Keratinocyte (primary cell): Measurements from ENCODE around the gene FKBP5. TPM values are rescaled to one million over a fixed set of nuclear protein-coding genes. Genes with fewer than 3 reads are reported as not detected.

ENCODE experiments used
- DNase-seq: peaks from one replicate; pipeline ENCODE4 v3.0.0-alpha.2; 2011; ENCODE audit warnings: low read depth, missing footprints, low spot score
- FAIRE-seq: peaks from 2 replicates; lab custom pipeline; 2011; peaks lifted over from hg19 to GRCh38; lab: Jason Lieb, UNC
- H2AFZ ChIP-seq: 2 replicates; pipeline ENCODE4 v1.6.0; 2012; ENCODE audit warnings: low read length, control low read depth, inconsistent platforms; ENCODE audit not compliant: control insufficient read depth
- H3K27ac ChIP-seq: 2 replicates; pipeline ENCODE4 v1.5.1; 2011; ENCODE audit warnings: low read length; ENCODE audit not compliant: control insufficient read depth, insufficient read depth
- H3K27me3 ChIP-seq: 3 replicates; pipeline ENCODE4 v1.6.0; 2011; ENCODE audit warnings: low read length; ENCODE audit not compliant: control insufficient read depth, insufficient read depth; ENCODE audit errors: extremely low read depth
- H3K36me3 ChIP-seq, 2 experiments: 2 replicates in 1 of 2; 3 replicates in 1 of 2; pipeline ENCODE4 v1.5.1; 2011; ENCODE audit warnings: low read length in 2 of 2, mild to moderate bottlenecking in 1 of 2; ENCODE audit not compliant: control insufficient read depth in 2 of 2, insufficient read depth in 2 of 2; ENCODE audit errors: extremely low read depth in 1 of 2
- H3K4me1 ChIP-seq: 3 replicates; pipeline ENCODE4 v1.5.1; 2011; ENCODE audit warnings: low read length; ENCODE audit not compliant: control insufficient read depth, insufficient read depth; ENCODE audit errors: extremely low read depth
- H3K4me2 ChIP-seq: 3 replicates; pipeline ENCODE4 v1.6.0; 2011; ENCODE audit warnings: low read depth, low read length; ENCODE audit not compliant: control insufficient read depth, insufficient read depth; ENCODE audit errors: extremely low read depth
- H3K4me3 ChIP-seq, 3 experiments: fragments of 200-600 bp in 1 of 3; sonication (generic) in 1 of 3; 2 replicates in 2 of 3; 3 replicates in 1 of 3; pipeline ENCODE4 v1.5.1; 2011 to 2016; ENCODE audit warnings: low read length in 3 of 3, mild to moderate bottlenecking in 3 of 3, control low read depth in 2 of 3, inconsistent platforms in 1 of 3, low read depth in 1 of 3, mixed read lengths in 1 of 3, mixed run types in 1 of 3, moderate library complexity in 1 of 3; ENCODE audit not compliant: control insufficient read depth in 2 of 3, insufficient read depth in 2 of 3; ENCODE audit errors: extremely low read depth in 1 of 3
- H3K79me2 ChIP-seq: 2 replicates; pipeline ENCODE4 v1.6.0; 2012; ENCODE audit warnings: low read length; ENCODE audit not compliant: control insufficient read depth, insufficient read depth
- H3K9ac ChIP-seq: 3 replicates; pipeline ENCODE4 v1.6.0; 2011; ENCODE audit warnings: low read length; ENCODE audit not compliant: control insufficient read depth, insufficient read depth; ENCODE audit errors: extremely low read depth
- H3K9me1 ChIP-seq: 3 replicates; pipeline ENCODE4 v1.6.0; 2011; ENCODE audit warnings: low read length; ENCODE audit not compliant: control insufficient read depth, insufficient read depth; ENCODE audit errors: extremely low read depth
- H3K9me3 ChIP-seq: 2 replicates; pipeline ENCODE4 v1.5.1; 2012; ENCODE audit warnings: low read depth, low read length; ENCODE audit not compliant: control insufficient read depth
- H4K20me1 ChIP-seq: 3 replicates; pipeline ENCODE4 v1.6.0; 2011; ENCODE audit warnings: low read length; ENCODE audit not compliant: control insufficient read depth, insufficient read depth; ENCODE audit errors: extremely low read depth
- EZH2 ChIP-seq: IDR thresholded peaks from one replicate; pipeline ENCODE4 v1.6.1; 2012; ENCODE audit warnings: inconsistent platforms, mild to moderate bottlenecking, low read length, moderate library complexity
- dilution Hi-C: fragments of 300-500 bp; cut with MboI; formaldehyde crosslinking; loops from one replicate; pipeline ENCODE4 v1.7.0; 2020; ENCODE audit warnings: low sequenced_read_pairs; ENCODE audit not compliant: extremely low pct_ligation_motif_present
- polyA plus RNA-seq, 5 experiments: library from polyadenylated mRNA; depleted of rRNA in 3 of 5; stranded (reverse) in 3 of 5; stranded (forward) in 1 of 5; unstranded in 1 of 5; fragments of >200 nt; gene quantifications; 1 replicate in 1 of 5; 2 replicates in 3 of 5; 3 replicates in 1 of 5; pipeline versions ENCODE4 v1.2.1 to v1.2.3, GENCODE V29; 2011 to 2012; ENCODE audit warnings: missing spikeins in 2 of 5, low read depth in 1 of 5, low replicate concordance in 1 of 5
- TF ChIP-seq, protein P1 (sequence below), 3 experiments: IDR thresholded peaks in 1 of 3; conservative IDR thresholded peaks in 1 of 3; optimal IDR thresholded peaks in 1 of 3; 2 replicates in 2 of 3; 3 replicates in 1 of 3; pipeline versions ENCODE3 to v1.5.1; 2011; ENCODE audit warnings: low read length in 3 of 3, mild to moderate bottlenecking in 3 of 3, moderate library complexity in 2 of 3, control low read depth in 1 of 3, inconsistent platforms in 1 of 3; ENCODE audit not compliant: insufficient read depth in 2 of 3; ENCODE audit errors: extremely low read depth in 1 of 3

FKBP5 gene
- polyA plus RNA-seq, 1 donor (not counting 4 experiments of a cell fraction or from before 2014, with no cell fraction given): 88.3 TPM

DNA sequence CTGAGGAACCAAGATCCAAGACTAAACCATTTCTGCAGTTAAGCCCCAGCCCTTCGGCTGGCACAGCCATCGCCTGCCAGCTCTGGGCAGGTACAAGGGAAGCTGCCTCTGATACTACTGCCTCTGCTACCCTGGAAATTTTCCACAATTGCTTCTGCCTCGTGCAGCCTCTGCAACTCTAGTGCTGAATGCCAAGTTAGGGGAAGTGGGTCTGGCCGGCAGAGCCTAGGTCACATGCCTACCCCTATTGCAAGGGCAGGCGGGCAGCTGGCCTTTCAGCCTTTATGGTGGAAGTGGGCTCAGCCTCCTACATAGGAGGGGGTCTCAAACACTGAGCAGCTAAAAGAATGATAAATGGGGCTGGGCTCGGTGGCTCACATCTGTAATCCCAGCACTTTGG is 131.5 kb downstream of the FKBP5 start:
- Histone ChIP-seq H3K4me3 (no peak overlapping the region), H3K4me2 (no peak overlapping the region), H3K27me3 (no peaks in the 10 kb centered on the region), H3K9me1 (no peaks in the 10 kb centered on the region), H3K9ac (no peak overlapping the region), H2AFZ (no peak overlapping the region), H3K27ac (no peak overlapping the region), H4K20me1 (no peaks in the 10 kb centered on the region), H3K4me1 (no peaks in the 10 kb centered on the region), H3K79me2 (no peaks in the 10 kb centered on the region), H3K36me3 (no peaks in the 10 kb centered on the region), H3K9me3 (no peaks in the 10 kb centered on the region)
- dilution Hi-C loops: loop anchor here (25.0 kb wide), 1 partner anchor 180 kb away; the partner anchor contains the start of gene ARMC12
- FAIRE-seq (no peak), DNase-seq (no peak)
- no peak for TF ChIP-seq EZH2
- TF ChIP-seq, protein P1, sequence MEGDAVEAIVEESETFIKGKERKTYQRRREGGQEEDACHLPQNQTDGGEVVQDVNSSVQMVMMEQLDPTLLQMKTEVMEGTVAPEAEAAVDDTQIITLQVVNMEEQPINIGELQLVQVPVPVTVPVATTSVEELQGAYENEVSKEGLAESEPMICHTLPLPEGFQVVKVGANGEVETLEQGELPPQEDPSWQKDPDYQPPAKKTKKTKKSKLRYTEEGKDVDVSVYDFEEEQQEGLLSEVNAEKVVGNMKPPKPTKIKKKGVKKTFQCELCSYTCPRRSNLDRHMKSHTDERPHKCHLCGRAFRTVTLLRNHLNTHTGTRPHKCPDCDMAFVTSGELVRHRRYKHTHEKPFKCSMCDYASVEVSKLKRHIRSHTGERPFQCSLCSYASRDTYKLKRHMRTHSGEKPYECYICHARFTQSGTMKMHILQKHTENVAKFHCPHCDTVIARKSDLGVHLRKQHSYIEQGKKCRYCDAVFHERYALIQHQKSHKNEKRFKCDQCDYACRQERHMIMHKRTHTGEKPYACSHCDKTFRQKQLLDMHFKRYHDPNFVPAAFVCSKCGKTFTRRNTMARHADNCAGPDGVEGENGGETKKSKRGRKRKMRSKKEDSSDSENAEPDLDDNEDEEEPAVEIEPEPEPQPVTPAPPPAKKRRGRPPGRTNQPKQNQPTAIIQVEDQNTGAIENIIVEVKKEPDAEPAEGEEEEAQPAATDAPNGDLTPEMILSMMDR (optimal IDR thresholded peaks at IDR 0.05 in 1 of 3, IDR thresholded peaks at IDR 0.05 in 1 of 3, conservative IDR thresholded peaks at IDR 0.05 in 1 of 3; ENCODE audit: extremely low read depth in 1 of 3, insufficient read depth in 2 of 3, low read length in 3 of 3): no peak

DNA sequence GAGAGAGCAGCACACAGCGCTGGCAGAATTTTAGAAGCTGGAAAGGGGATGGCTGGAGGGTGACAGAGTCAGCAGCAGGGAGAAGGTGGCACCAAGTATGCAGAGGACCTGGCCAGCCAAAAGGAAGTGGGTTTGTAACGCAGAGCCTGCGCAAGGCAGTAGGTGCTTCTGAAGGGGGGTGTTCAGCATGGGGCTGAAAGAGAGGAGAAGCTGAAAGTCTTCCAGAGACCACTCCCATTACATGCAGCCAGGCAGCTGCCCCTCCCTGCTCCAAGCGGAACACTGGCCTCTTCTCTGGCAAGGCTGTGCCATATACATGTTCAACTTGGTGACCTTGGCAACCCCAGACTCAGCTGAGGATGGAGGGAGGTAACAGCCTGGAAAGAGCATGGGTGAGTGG is 133.9 kb downstream of the FKBP5 start:
- Histone ChIP-seq H3K9me3 (no peaks in the 10 kb centered on the region), H3K9ac (no peak overlapping the region), H3K4me2 (no peak overlapping the region), H3K36me3 (no peaks in the 10 kb centered on the region), H3K27ac (no peak overlapping the region), H2AFZ (no peak overlapping the region), H3K9me1 (no peaks in the 10 kb centered on the region), H3K4me3 (no peak overlapping the region), H3K27me3 (no peaks in the 10 kb centered on the region), H4K20me1 (no peaks in the 10 kb centered on the region), H3K79me2 (no peaks in the 10 kb centered on the region), H3K4me1 (no peaks in the 10 kb centered on the region)
- TF ChIP-seq, protein P1 (optimal IDR thresholded peaks at IDR 0.05 in 1 of 3, IDR thresholded peaks at IDR 0.05 in 1 of 3, conservative IDR thresholded peaks at IDR 0.05 in 1 of 3; ENCODE audit: extremely low read depth in 1 of 3, insufficient read depth in 2 of 3, low read length in 3 of 3): no peak
- TF ChIP-seq EZH2: no peak
- FAIRE-seq (no peak), DNase-seq (no peak)
- dilution Hi-C loops: loop anchor here (25.0 kb wide), 1 partner anchor 182 kb away; the partner anchor contains the start of gene ARMC12
